Mesenchymal stem cell (in vitro differentiated cells and primary cell): ENCODE results near the gene HEG1.

Experiments used
- DNase-seq: peaks from one replicate; pipeline ENCODE4 v3.0.0-alpha.2; 2013
- H2AFZ ChIP-seq: one replicate; pipeline ENCODE4 v1.6.1; 2013; ENCODE audit warnings: low read depth, mild to moderate bottlenecking, control low read depth, inconsistent platforms, low read length, moderate library complexity
- H2AK5ac ChIP-seq: 2 replicates; pipeline ENCODE4 v1.6.1; 2013; ENCODE audit warnings: low read length, moderate library complexity, mild to moderate bottlenecking, inconsistent platforms; ENCODE audit not compliant: severe bottlenecking
- H2BK120ac ChIP-seq: one replicate; pipeline ENCODE4 v1.6.1; 2013; ENCODE audit warnings: low read depth, mild to moderate bottlenecking, inconsistent platforms, low read length, moderate library complexity
- H2BK12ac ChIP-seq, 2 experiments: one replicate each; pipeline ENCODE4 v1.6.1; 2013; ENCODE audit warnings: inconsistent platforms in 2 of 2, low read length in 2 of 2, mild to moderate bottlenecking in 2 of 2, moderate library complexity in 2 of 2, control low read depth in 1 of 2
- H2BK15ac ChIP-seq: one replicate; pipeline ENCODE4 v1.6.1; 2013; ENCODE audit warnings: mild to moderate bottlenecking, low read depth, inconsistent platforms; ENCODE audit not compliant: poor library complexity, severe bottlenecking
- H2BK5ac ChIP-seq: 2 replicates; pipeline ENCODE4 v1.6.1; 2013; ENCODE audit warnings: low read depth, mild to moderate bottlenecking, low read length, control low read depth, inconsistent platforms; ENCODE audit not compliant: poor library complexity, severe bottlenecking
- H3K14ac ChIP-seq, 2 experiments: one replicate each; pipeline ENCODE4 v1.6.1; 2013; ENCODE audit warnings: inconsistent platforms in 2 of 2, low read length in 2 of 2, control low read depth in 1 of 2, mild to moderate bottlenecking in 1 of 2, moderate library complexity in 1 of 2
- H3K18ac ChIP-seq, 2 experiments: one replicate each; pipeline ENCODE4 v1.6.1; 2013; ENCODE audit warnings: inconsistent platforms in 2 of 2, low read length in 2 of 2, control low read depth in 1 of 2, low read depth in 1 of 2, mild to moderate bottlenecking in 1 of 2
- H3K23ac ChIP-seq, 2 experiments: one replicate each; pipeline ENCODE4 v1.6.1; 2013; ENCODE audit warnings: inconsistent platforms in 2 of 2, low read length in 2 of 2, mild to moderate bottlenecking in 2 of 2, moderate library complexity in 2 of 2, control low read depth in 1 of 2
- H3K27ac ChIP-seq: 2 replicates; pipeline ENCODE4 v1.5.1; 2013; ENCODE audit warnings: mild to moderate bottlenecking, moderate library complexity, low read length, control low read depth, inconsistent platforms; ENCODE audit not compliant: poor library complexity, severe bottlenecking
- H3K27me3 ChIP-seq, 2 experiments: 2 replicates each; pipeline versions ENCODE4 v1.6.1 to v1.7.0; 2013; ENCODE audit warnings: low read length in 2 of 2, mild to moderate bottlenecking in 2 of 2, moderate library complexity in 2 of 2, control low read depth in 1 of 2, inconsistent platforms in 1 of 2; ENCODE audit not compliant: control insufficient read depth in 1 of 2, insufficient read depth in 1 of 2
- H3K36me3 ChIP-seq, 2 experiments: 2 replicates each; pipeline versions ENCODE4 v1.6.1 to v1.7.0; 2013; ENCODE audit warnings: low read length in 2 of 2, control low read depth in 1 of 2, inconsistent platforms in 1 of 2, low read depth in 1 of 2, mild to moderate bottlenecking in 1 of 2; ENCODE audit not compliant: insufficient read depth in 2 of 2, control insufficient read depth in 1 of 2
- H3K4ac ChIP-seq, 2 experiments: one replicate each; pipeline ENCODE4 v1.6.1; 2013; ENCODE audit warnings: inconsistent platforms in 2 of 2, low read length in 2 of 2, mild to moderate bottlenecking in 2 of 2, moderate library complexity in 2 of 2, control low read depth in 1 of 2, low read depth in 1 of 2
- H3K4me1 ChIP-seq: 2 replicates; pipeline ENCODE4 v1.6.1; 2013; ENCODE audit warnings: low read depth, low read length, control low read depth; ENCODE audit not compliant: control insufficient read depth, insufficient read depth
- H3K4me2 ChIP-seq: 2 replicates; pipeline ENCODE4 v1.6.1; 2013; ENCODE audit warnings: low read length, mild to moderate bottlenecking, inconsistent platforms; ENCODE audit not compliant: poor library complexity, severe bottlenecking
- H3K4me3 ChIP-seq, 2 experiments: 2 replicates each; pipeline versions ENCODE4 v1.5.1 to v1.7.0; 2013; ENCODE audit warnings: low read length in 2 of 2, mild to moderate bottlenecking in 2 of 2, control low read depth in 1 of 2, low read depth in 1 of 2; ENCODE audit not compliant: insufficient read depth in 1 of 2
- H3K79me1 ChIP-seq: replicated peaks from 2 replicates; pipeline ENCODE4 v1.6.1; 2013; ENCODE audit warnings: mild to moderate bottlenecking, control low read depth, low read length, inconsistent platforms; ENCODE audit not compliant: poor library complexity, severe bottlenecking
- H3K9ac ChIP-seq: 2 replicates; pipeline ENCODE4 v1.7.0; 2013; ENCODE audit warnings: mild to moderate bottlenecking, low read length, moderate library complexity
- H3K9me3 ChIP-seq: 2 replicates; pipeline ENCODE4 v1.7.0; 2013; ENCODE audit warnings: mild to moderate bottlenecking, low read length; ENCODE audit not compliant: control insufficient read depth
- H4K8ac ChIP-seq: one replicate; pipeline ENCODE4 v1.6.1; 2013; ENCODE audit warnings: inconsistent platforms, mild to moderate bottlenecking, low read length, moderate library complexity
- H4K91ac ChIP-seq: one replicate; pipeline ENCODE4 v1.6.1; 2013; ENCODE audit warnings: mild to moderate bottlenecking, low read length, inconsistent platforms
- WGBS: methylation state at CpG from one replicate; pipeline ENCODE4 v1.1.7; 2013; ENCODE audit warnings: mixed read lengths; 5-methylcytosine and 5-hydroxymethylcytosine counted together

Gene HEG1

DNA sequence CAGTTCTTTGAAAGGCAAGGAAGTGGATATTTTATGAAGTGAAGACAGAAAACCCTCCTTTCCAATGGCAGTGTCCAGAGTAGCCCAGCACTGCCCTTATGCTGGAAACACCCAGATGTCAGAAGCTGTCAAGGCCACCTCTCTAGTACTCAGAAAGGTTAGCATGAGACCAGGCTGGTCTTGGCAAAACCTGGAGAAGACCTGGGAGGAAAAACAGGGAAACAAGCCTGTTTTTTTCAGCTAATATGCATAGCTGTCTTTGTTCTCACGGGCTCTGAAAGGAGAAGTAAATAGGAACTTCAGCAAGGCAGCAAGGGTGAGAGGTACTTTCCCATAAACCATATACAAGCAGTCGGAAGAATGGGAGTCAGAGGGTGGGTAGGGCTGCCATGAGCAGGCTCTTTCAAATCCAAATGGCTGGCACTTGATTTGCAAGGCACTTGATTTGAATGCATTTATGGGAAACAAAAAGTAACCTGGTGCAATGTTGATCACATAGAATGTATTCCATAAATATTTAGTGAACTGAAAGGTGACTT lies 55.8 kb downstream of the HEG1 start:
- Histone ChIP-seq H3K4me1 (peaks cover 13% of the 10 kb centered on the region), H3K18ac (peak overlapping the region in 1 of 2 experiments; percentile 30), H3K4me2 (no peak overlapping the region), H2AK5ac (no peak overlapping the region), H2BK120ac (no peak overlapping the region), H3K27ac (no peak overlapping the region), H3K79me1 (peaks cover 10% of the 10 kb centered on the region), H2BK15ac (no peak overlapping the region), H3K9me3 (no peaks in the 10 kb centered on the region), H4K91ac (no peak overlapping the region), H3K4ac (no peak overlapping the region), H3K36me3 (peaks cover 59 to 97% of the 10 kb centered on the region in 2 experiments), H3K9ac (no peak overlapping the region), H3K23ac (no peak overlapping the region), H3K4me3 (no peak overlapping the region), H3K14ac (no peak overlapping the region), H2BK5ac (no peak overlapping the region), H2BK12ac (no peak overlapping the region), H2AFZ (no peak overlapping the region), H3K27me3 (no peaks in the 10 kb centered on the region), H4K8ac (no peak overlapping the region)
- DNase-seq, result no peak
- WGBS, result 93% methylated on average over 2 of the region's 2 CpGs

- H3K4me2 ChIP-seq, result no peak overlapping the region
- no peak overlapping the region for H4K91ac ChIP-seq
- no peak overlapping the region for H3K14ac ChIP-seq
- H2AK5ac ChIP-seq, result no peak overlapping the region
- no peak overlapping the region for H3K4ac ChIP-seq
- no peak overlapping the region for H2BK12ac ChIP-seq
- H3K9ac ChIP-seq, result no peak overlapping the region
- H3K9me3 ChIP-seq, result no peaks in the 10 kb centered on the region
- no peak overlapping the region for H2BK5ac ChIP-seq
- H3K4me3 ChIP-seq, result no peak overlapping the region
- no peak overlapping the region for H4K8ac ChIP-seq
- H3K79me1 ChIP-seq, result peaks cover 10% of the 10 kb centered on the region
- no peak overlapping the region for H2BK15ac ChIP-seq
- H3K27me3 ChIP-seq, result no peaks in the 10 kb centered on the region
- 76% methylated on average over 1 of the region's 1 CpG for WGBS
- peaks cover 64 to 96% of the 10 kb centered on the region in 2 experiments for H3K36me3 ChIP-seq
- DNase-seq, result no peak
- H2BK120ac ChIP-seq, result no peak overlapping the region
- no peak overlapping the region for H2AFZ ChIP-seq
- H3K4me1 ChIP-seq, result peaks cover 11% of the 10 kb centered on the region
- no peak overlapping the region for H3K27ac ChIP-seq
- no peak overlapping the region for H3K18ac ChIP-seq
- no peak overlapping the region for H3K23ac ChIP-seq
Observed at GRCh38 chr3:124999317-124999716, 56.5 kb downstream of the HEG1 start.

GRCh38 chr3:124998247-124998630 lies 57.6 kb downstream of the HEG1 start:
- Histone ChIP-seq H3K9ac (no peak overlapping the region), H2BK5ac (no peak overlapping the region), H2BK120ac (no peak overlapping the region), H2AFZ (no peak overlapping the region), H3K18ac (no peak overlapping the region), H4K91ac (no peak overlapping the region), H3K27me3 (no peaks in the 10 kb centered on the region), H4K8ac (peak overlapping the region; percentile 33), H3K4ac (no peak overlapping the region), H2BK12ac (no peak overlapping the region), H3K23ac (no peak overlapping the region), H3K4me3 (no peak overlapping the region), H3K27ac (no peak overlapping the region), H3K4me2 (no peak overlapping the region), H3K14ac (no peak overlapping the region), H3K79me1 (peaks cover 15% of the 10 kb centered on the region), H3K9me3 (no peaks in the 10 kb centered on the region), H3K36me3 (peaks cover 75 to 93% of the 10 kb centered on the region in 2 experiments), H2AK5ac (no peak overlapping the region), H3K4me1 (peaks cover 15% of the 10 kb centered on the region), H2BK15ac (no peak overlapping the region)
- DNase-seq, result no peak
- WGBS, result 96% methylated on average over 3 of the region's 3 CpGs

GRCh38 chr3:124997303-124998246 lies 58.2 kb downstream of the HEG1 start:
- no peaks in the 10 kb centered on the region for H3K27me3 ChIP-seq
- no peak for DNase-seq
- 95% methylated on average over 21 of the region's 21 CpGs for WGBS

More at GRCh38 chr3:124997303-124998246, 58.2 kb downstream of the HEG1 start:
- Histone ChIP-seq H3K36me3 (peaks cover 74 to 93% of the 10 kb centered on the region in 2 experiments), H3K27ac (no peak overlapping the region), H3K4me1 (peaks cover 12% of the 10 kb centered on the region), H2BK5ac (no peak overlapping the region), H4K8ac (peak overlapping the region; percentile 33), H3K4me2 (no peak overlapping the region), H3K4me3 (no peak overlapping the region), H3K4ac (no peak overlapping the region), H3K14ac (no peak overlapping the region), H3K9me3 (no peaks in the 10 kb centered on the region), H2BK120ac (no peak overlapping the region), H4K91ac (no peak overlapping the region), H3K9ac (no peak overlapping the region), H2AK5ac (no peak overlapping the region), H3K18ac (no peak overlapping the region), H2AFZ (no peak overlapping the region), H2BK15ac (no peak overlapping the region), H2BK12ac (no peak overlapping the region), H3K23ac (peak overlapping the region in 1 of 2 experiments; percentile 19), H3K79me1 (peaks cover 16% of the 10 kb centered on the region)
